ENCODE results near the gene PCBP3.

PCBP3 gene

GRCh38 chr21:45632637-45633251, 10.8 kb upstream of the PCBP3 start:
- Histone ChIP-seq H3K9ac (no peak overlapping the region), H4K20me1 (ENCODE audit: insufficient read depth) (no peaks in the 10 kb centered on the region), H3K27ac (no peak overlapping the region), H2AFZ (ENCODE audit: low read depth) (no peak overlapping the region), H3K79me2 (ENCODE audit: insufficient read depth, low read depth) (no peaks in the 10 kb centered on the region), H3K36me3 (ENCODE audit: insufficient read depth) (no peaks in the 10 kb centered on the region), H3K27me3 (ENCODE audit: insufficient read depth, low read depth) (peaks cover 26% of the 10 kb centered on the region), H3K4me3 (IDR thresholded peaks at IDR 0.05; ENCODE audit: insufficient read depth, low read depth, low read length) (no peak overlapping the region), H3K4me2 (no peak overlapping the region), H3K4me1 (ENCODE audit: low read depth, poor library complexity, severe bottlenecking) (no peaks in the 10 kb centered on the region)
- TF ChIP-seq, protein P1, sequence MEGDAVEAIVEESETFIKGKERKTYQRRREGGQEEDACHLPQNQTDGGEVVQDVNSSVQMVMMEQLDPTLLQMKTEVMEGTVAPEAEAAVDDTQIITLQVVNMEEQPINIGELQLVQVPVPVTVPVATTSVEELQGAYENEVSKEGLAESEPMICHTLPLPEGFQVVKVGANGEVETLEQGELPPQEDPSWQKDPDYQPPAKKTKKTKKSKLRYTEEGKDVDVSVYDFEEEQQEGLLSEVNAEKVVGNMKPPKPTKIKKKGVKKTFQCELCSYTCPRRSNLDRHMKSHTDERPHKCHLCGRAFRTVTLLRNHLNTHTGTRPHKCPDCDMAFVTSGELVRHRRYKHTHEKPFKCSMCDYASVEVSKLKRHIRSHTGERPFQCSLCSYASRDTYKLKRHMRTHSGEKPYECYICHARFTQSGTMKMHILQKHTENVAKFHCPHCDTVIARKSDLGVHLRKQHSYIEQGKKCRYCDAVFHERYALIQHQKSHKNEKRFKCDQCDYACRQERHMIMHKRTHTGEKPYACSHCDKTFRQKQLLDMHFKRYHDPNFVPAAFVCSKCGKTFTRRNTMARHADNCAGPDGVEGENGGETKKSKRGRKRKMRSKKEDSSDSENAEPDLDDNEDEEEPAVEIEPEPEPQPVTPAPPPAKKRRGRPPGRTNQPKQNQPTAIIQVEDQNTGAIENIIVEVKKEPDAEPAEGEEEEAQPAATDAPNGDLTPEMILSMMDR (conservative IDR thresholded peaks at IDR 0.05; ENCODE audit: low read depth, low read length) = no peak

DNA sequence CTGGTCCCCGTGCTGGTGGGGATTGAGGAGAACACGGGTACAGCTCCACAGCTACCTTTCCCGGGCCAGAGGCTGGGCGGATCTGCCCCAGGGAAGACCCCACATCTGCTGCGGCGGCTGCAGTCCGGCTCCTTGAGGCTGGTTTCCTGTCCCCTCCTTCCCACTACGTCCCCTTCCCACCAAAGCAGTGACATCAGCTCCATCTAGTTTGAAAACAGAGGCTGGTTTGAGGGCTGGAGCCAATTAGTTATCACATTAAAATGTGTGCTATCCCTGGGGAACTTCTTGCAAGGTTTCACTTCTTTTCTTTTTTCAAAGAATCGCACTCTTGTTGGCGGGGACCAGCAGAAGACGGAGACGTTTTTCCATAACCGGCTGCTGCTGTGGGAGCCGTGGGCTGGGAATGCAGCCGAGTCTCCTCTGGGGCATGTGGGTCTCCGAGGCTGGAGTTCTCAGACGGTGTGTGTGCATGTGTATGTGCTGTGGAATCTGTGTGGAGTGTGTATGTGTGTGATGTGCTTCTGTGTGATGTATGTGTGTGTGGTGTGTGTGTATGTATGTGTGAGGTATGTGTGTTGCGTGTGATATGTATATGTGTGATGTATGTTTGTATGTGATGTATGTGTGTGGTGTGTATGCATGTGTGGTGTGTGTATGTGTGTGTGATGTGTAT, 8.9 kb upstream of the PCBP3 start:
- H2AFZ ChIP-seq (ENCODE audit: low read depth) = no peak overlapping the region
- H3K4me2 ChIP-seq = no peak overlapping the region
- H3K9ac ChIP-seq = no peak overlapping the region
- H3K36me3 ChIP-seq (ENCODE audit: insufficient read depth) = no peaks in the 10 kb centered on the region
- H4K20me1 ChIP-seq (ENCODE audit: insufficient read depth) = no peaks in the 10 kb centered on the region
- H3K27me3 ChIP-seq (ENCODE audit: insufficient read depth, low read depth) = peaks cover 18% of the 10 kb centered on the region
- no peaks in the 10 kb centered on the region for H3K4me1 ChIP-seq (ENCODE audit: low read depth, poor library complexity, severe bottlenecking)
- H3K27ac ChIP-seq = no peak overlapping the region
- no peaks in the 10 kb centered on the region for H3K79me2 ChIP-seq (ENCODE audit: insufficient read depth, low read depth)
- H3K4me3 ChIP-seq (IDR thresholded peaks at IDR 0.05; ENCODE audit: insufficient read depth, low read depth, low read length) = no peak overlapping the region
- TF ChIP-seq, protein P1 (conservative IDR thresholded peaks at IDR 0.05; ENCODE audit: low read depth, low read length) = no peak

GRCh38 chr21:45635271-45636151, 8.0 kb upstream of the PCBP3 start:
- Histone ChIP-seq H2AFZ (ENCODE audit: low read depth) (no peak overlapping the region), H4K20me1 (ENCODE audit: insufficient read depth) (no peaks in the 10 kb centered on the region), H3K79me2 (ENCODE audit: insufficient read depth, low read depth) (no peaks in the 10 kb centered on the region), H3K27ac (no peak overlapping the region), H3K27me3 (ENCODE audit: insufficient read depth, low read depth) (peaks cover 25% of the 10 kb centered on the region), H3K4me2 (no peak overlapping the region), H3K4me1 (ENCODE audit: low read depth, poor library complexity, severe bottlenecking) (no peaks in the 10 kb centered on the region), H3K4me3 (IDR thresholded peaks at IDR 0.05; ENCODE audit: insufficient read depth, low read depth, low read length) (no peak overlapping the region), H3K36me3 (ENCODE audit: insufficient read depth) (no peaks in the 10 kb centered on the region), H3K9ac (no peak overlapping the region)
- TF ChIP-seq, protein P1 (conservative IDR thresholded peaks at IDR 0.05; ENCODE audit: low read depth, low read length) = no peak

GRCh38 chr21:45636459-45636858, 7.1 kb upstream of the PCBP3 start:
- H3K4me3 ChIP-seq (IDR thresholded peaks at IDR 0.05; ENCODE audit: insufficient read depth, low read depth, low read length) = no peak overlapping the region
- H3K36me3 ChIP-seq (ENCODE audit: insufficient read depth) = no peaks in the 10 kb centered on the region
- TF ChIP-seq, protein P1 (conservative IDR thresholded peaks at IDR 0.05; ENCODE audit: low read depth, low read length) = no peak
- no peak overlapping the region for H2AFZ ChIP-seq (ENCODE audit: low read depth)
- no peak overlapping the region for H3K4me2 ChIP-seq
- H3K9ac ChIP-seq = no peak overlapping the region
- no peaks in the 10 kb centered on the region for H4K20me1 ChIP-seq (ENCODE audit: insufficient read depth)
- no peaks in the 10 kb centered on the region for H3K4me1 ChIP-seq (ENCODE audit: low read depth, poor library complexity, severe bottlenecking)
- no peak overlapping the region for H3K27ac ChIP-seq
- H3K79me2 ChIP-seq (ENCODE audit: insufficient read depth, low read depth) = no peaks in the 10 kb centered on the region
- H3K27me3 ChIP-seq (ENCODE audit: insufficient read depth, low read depth) = peaks cover 21% of the 10 kb centered on the region; the same call in 1 of the 2 replicates
